Measurements from ENCODE around the gene TNS3. TPM values are rescaled to one million over a fixed set of nuclear protein-coding genes. Genes with fewer than 3 reads are reported as not detected.

The TNS3 gene
- 31.9 and 32.0 TPM in 2 replicates for total RNA-seq (2014; rRNA removed; shearing (Covaris generic))

DNA sequence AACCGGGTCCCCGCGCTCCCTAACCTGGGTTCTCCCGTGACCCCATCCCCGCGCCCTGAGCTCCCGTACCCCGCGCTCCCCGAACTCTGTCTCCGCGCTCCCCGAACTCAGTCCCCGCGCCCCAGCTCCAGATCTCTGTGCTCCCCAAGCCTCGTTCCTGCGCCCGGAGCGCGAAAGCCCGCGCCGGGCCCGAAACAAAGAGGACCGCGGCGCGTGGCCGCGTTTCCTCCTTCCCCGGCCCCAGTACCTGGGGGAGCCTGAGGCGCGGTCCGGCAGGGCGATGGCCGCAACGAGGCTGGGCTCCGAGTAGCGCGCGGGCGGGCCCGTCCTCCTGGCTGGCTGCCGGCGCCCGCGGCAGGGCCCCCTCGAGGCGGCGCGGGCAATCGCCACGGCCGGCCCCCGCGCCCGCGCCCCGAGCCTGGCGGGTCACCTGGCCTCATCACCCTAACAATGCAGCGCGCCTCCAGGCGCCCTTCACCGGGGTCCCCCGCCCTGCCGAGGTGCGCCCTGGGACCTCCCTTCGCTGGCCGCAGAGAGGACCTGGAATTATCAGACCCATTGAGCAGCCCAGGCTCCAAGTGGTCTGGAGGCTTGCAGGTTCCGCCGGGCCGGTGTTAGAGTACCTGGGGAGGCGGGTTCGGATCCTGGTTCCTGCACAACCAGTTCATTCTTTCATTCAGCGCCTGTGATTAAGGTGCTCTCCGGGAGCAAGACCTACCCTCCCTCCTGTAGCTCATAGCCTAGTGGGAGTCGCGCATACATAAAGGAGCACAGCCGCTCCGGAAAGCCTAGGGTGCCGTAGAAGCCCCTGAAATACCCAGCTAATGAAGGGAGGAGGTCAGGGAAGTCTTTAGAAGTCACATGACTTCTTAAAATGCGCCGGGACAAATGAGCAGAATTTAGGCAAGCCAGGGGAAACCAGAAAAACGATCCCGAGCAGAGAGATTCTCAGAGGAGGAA is at the start of gene TNS3:
TNS3 (minus strand) TSS at position 308 of the 960 bp plus-strand sequence. CDS start 142,475 bp downstream, outside the sequence.

Data from A375 (cell line).